Right kidney (tissue), 1 donor: ENCODE measurements around the gene SLC30A1.

Source experiments
- DNase-seq: peaks from one replicate; pipeline ENCODE4 v3.0.0-alpha.2; 2016

The SLC30A1 gene

GRCh38 chr1:211525101-211525676, 53.8 kb downstream of the SLC30A1 start:
- no peak for DNase-seq

GRCh38 chr1:211524521-211524920, 54.4 kb downstream of the SLC30A1 start:
- DNase-seq: no peak

GRCh38 chr1:211522804-211523203, 56.2 kb downstream of the SLC30A1 start:
- no peak for DNase-seq
